Neural cell (in vitro differentiated cells): ENCODE data around the gene RCOR3. TPM values are rescaled to one million over a fixed set of nuclear protein-coding genes. Genes with fewer than 3 reads are reported as not detected.
"Not testable (repeated sequence)": the region's sequence is repeated elsewhere in the genome, so short reads cannot be mapped to it uniquely, and the experiment has no call there.

ENCODE experiments used
- H2AFZ ChIP-seq: fragments of 200-600, 300-800 bp; sonication (generic), shearing (Covaris generic); 2 replicates; pipeline ENCODE4 v1.6.0; 2014; ENCODE audit warnings: low read depth, mild to moderate bottlenecking, antibody characterized with exemption, low read length, moderate library complexity
- H3F3A ChIP-seq: fragments of 200-600 bp; shearing (Covaris generic); 2 replicates; pipeline ENCODE4 v1.6.1; 2016; ENCODE audit warnings: mild to moderate bottlenecking, moderate library complexity, mixed read lengths, antibody characterized with exemption, low read length; ENCODE audit not compliant: insufficient read depth, poor library complexity, severe bottlenecking
- H3K27ac ChIP-seq: fragments of 200-600, 300-800 bp; sonication (generic), shearing (Covaris generic); 2 replicates; pipeline ENCODE4 v1.5.1; 2014; ENCODE audit warnings: mild to moderate bottlenecking, low read length, moderate library complexity
- H3K27me3 ChIP-seq: fragments of 300-800, 200-600 bp; sonication (generic), shearing (Covaris generic); 2 replicates; pipeline ENCODE4 v1.6.0; 2014; ENCODE audit warnings: mild to moderate bottlenecking, low read depth, low read length, moderate library complexity; ENCODE audit not compliant: insufficient read depth
- H3K36me3 ChIP-seq: fragments of 300-800, 200-600 bp; sonication (generic), shearing (Covaris generic); 2 replicates; pipeline ENCODE4 v1.5.1; 2014; ENCODE audit warnings: mild to moderate bottlenecking, antibody characterized with exemption, low read length, moderate library complexity; ENCODE audit not compliant: insufficient read depth
- H3K4me2 ChIP-seq: fragments of 300-800, 200-600 bp; sonication (generic), shearing (Covaris generic); 2 replicates; pipeline ENCODE4 v1.6.0; 2014; ENCODE audit warnings: mild to moderate bottlenecking, low read length
- H3K4me3 ChIP-seq: fragments of 300-800, 200-600 bp; sonication (generic), shearing (Covaris generic); 2 replicates; pipeline ENCODE4 v1.5.1; 2014; ENCODE audit warnings: mild to moderate bottlenecking, low read length, moderate library complexity
- H3K79me2 ChIP-seq: fragments of 200-600 bp; shearing (Covaris generic); replicated peaks from 2 replicates; pipeline ENCODE4 v1.6.0; 2014; ENCODE audit warnings: mild to moderate bottlenecking, low read length, moderate library complexity; ENCODE audit not compliant: insufficient read depth
- H3K9ac ChIP-seq: fragments of 300-800, 200-600 bp; sonication (generic), shearing (Covaris generic); 2 replicates; pipeline ENCODE4 v1.6.1; 2016; ENCODE audit warnings: mild to moderate bottlenecking, low read length, mixed read lengths
- H3K9me2 ChIP-seq: fragments of 200-600 bp; shearing (Covaris generic); 2 replicates; pipeline ENCODE4 v1.6.1; 2016; ENCODE audit warnings: mild to moderate bottlenecking, low read length, mixed read lengths; ENCODE audit not compliant: insufficient read depth
- H3K9me3 ChIP-seq: fragments of 200-600, 300-800 bp; sonication (generic), shearing (Covaris generic); 2 replicates; pipeline ENCODE4 v1.6.1; 2016; ENCODE audit warnings: mild to moderate bottlenecking, mixed run types, low read length, moderate library complexity, mixed read lengths
- H4K20me1 ChIP-seq: fragments of 200-600 bp; shearing (Covaris generic); 2 replicates; pipeline ENCODE4 v1.6.1; 2016; ENCODE audit warnings: mild to moderate bottlenecking, mixed run types; ENCODE audit not compliant: insufficient read depth
- CTCF ChIP-seq: fragments of 450-650 bp; IDR thresholded peaks from 2 replicates; pipeline ENCODE4 v1.5.1; 2014; ENCODE audit warnings: antibody characterized with exemption, mild to moderate bottlenecking, moderate library complexity; ENCODE audit not compliant: poor library complexity, severe bottlenecking
- EP300 ChIP-seq: fragments of 450-650 bp; conservative IDR thresholded peaks from 2 replicates; pipeline ENCODE4 v1.6.1; 2014; ENCODE audit warnings: antibody characterized with exemption, mild to moderate bottlenecking, moderate library complexity; ENCODE audit not compliant: poor library complexity, severe bottlenecking
- EZH2 ChIP-seq: fragments of 200-600, 300-800 bp; shearing (Covaris generic), sonication (generic); IDR thresholded peaks from 2 replicates; pipeline ENCODE4 v1.6.1; 2014; ENCODE audit warnings: antibody characterized with exemption, low read length, borderline replicate concordance, mild to moderate bottlenecking; ENCODE audit not compliant: insufficient read depth, poor library complexity, severe bottlenecking
- MXI1 ChIP-seq: fragments of 450-650 bp; conservative IDR thresholded peaks from 2 replicates; pipeline ENCODE4 v1.6.1; 2014; ENCODE audit warnings: antibody characterized with exemption, mild to moderate bottlenecking; ENCODE audit not compliant: poor library complexity, severe bottlenecking
- POLR2AphosphoS5 ChIP-seq: IDR thresholded peaks from 2 replicates; pipeline ENCODE4 v1.6.1; 2012
- RAD21 ChIP-seq: fragments of 450-650 bp; conservative IDR thresholded peaks from 2 replicates; pipeline ENCODE4 v1.6.1; 2014; ENCODE audit warnings: antibody characterized with exemption, mild to moderate bottlenecking, moderate library complexity
- REST ChIP-seq: IDR thresholded peaks from 2 replicates; pipeline ENCODE4 v1.6.1; 2012; ENCODE audit warnings: borderline replicate concordance
- SMC3 ChIP-seq: fragments of 450-650 bp; conservative IDR thresholded peaks from 2 replicates; pipeline ENCODE4 v1.6.1; 2014; ENCODE audit warnings: antibody characterized with exemption, mild to moderate bottlenecking, moderate library complexity; ENCODE audit not compliant: poor library complexity
- TAF1 ChIP-seq: IDR thresholded peaks from 2 replicates; pipeline ENCODE4 v1.6.1; 2012; ENCODE audit warnings: low read depth
- polyA plus RNA-seq: library from polyadenylated mRNA; depleted of rRNA; stranded (reverse); fragments of >200 nt; gene quantifications from 2 replicates; pipeline ENCODE4 v1.2.3, GENCODE V29; 2014

RCOR3 gene
- polyA plus RNA-seq, 1 donor from 2014 or later: 61.6 TPM

GRCh38 chr1:211236633-211237320 lies 22.4 kb upstream of the RCOR3 start:
- Histone ChIP-seq H3K79me2 (no peaks in the 10 kb centered on the region), H3K36me3 (no peaks in the 10 kb centered on the region), H3K27me3 (no peaks in the 10 kb centered on the region), H3K9me2 (no peaks in the 10 kb centered on the region), H3K9ac (no peak overlapping the region), H3K4me3 (no peak overlapping the region), H2AFZ (no peak overlapping the region), H3K9me3 (no peaks in the 10 kb centered on the region), H3K27ac (no peak overlapping the region), H3F3A (no peaks in the 10 kb centered on the region), H4K20me1 (no peaks in the 10 kb centered on the region), H3K4me2 (no peak overlapping the region)
- TF ChIP-seq TAF1 (no peak), REST (no peak), EZH2 (no peak), EP300 (no peak), MXI1 (no peak), POLR2AphosphoS5 (no peak), SMC3 (no peak), CTCF (no peak), RAD21 (no peak)

GRCh38 chr1:211237579-211237978 lies 21.6 kb upstream of the RCOR3 start:
- H3K9me3 ChIP-seq: no peaks in the 10 kb centered on the region
- no peak overlapping the region for H2AFZ ChIP-seq
- H3K4me3 ChIP-seq: no peak overlapping the region
- no peaks in the 10 kb centered on the region for H3K27me3 ChIP-seq
- no peak overlapping the region for H3K4me2 ChIP-seq
- H3K36me3 ChIP-seq: no peaks in the 10 kb centered on the region
- no peak for TF ChIP-seq EZH2
- TF ChIP-seq TAF1: no peak
- TF ChIP-seq POLR2AphosphoS5: no peak
- TF ChIP-seq REST: no peak
- no peak for TF ChIP-seq MXI1
- no peak for TF ChIP-seq CTCF
- no peak for TF ChIP-seq RAD21
- no peak for TF ChIP-seq EP300
- TF ChIP-seq SMC3: no peak
- no peaks in the 10 kb centered on the region for H3F3A ChIP-seq
- H3K27ac ChIP-seq: no peak overlapping the region
- H3K79me2 ChIP-seq: no peaks in the 10 kb centered on the region
- H4K20me1 ChIP-seq: no peaks in the 10 kb centered on the region
- H3K9ac ChIP-seq: no peak overlapping the region
- no peaks in the 10 kb centered on the region for H3K9me2 ChIP-seq

GRCh38 chr1:211240567-211240966 lies 18.6 kb upstream of the RCOR3 start:
- not testable (repeated sequence) for H3K9ac ChIP-seq, H3K9me3 ChIP-seq, H4K20me1 ChIP-seq, H3K4me2 ChIP-seq, H3F3A ChIP-seq, H3K36me3 ChIP-seq, H3K27me3 ChIP-seq, H3K27ac ChIP-seq, H3K4me3 ChIP-seq, H3K9me2 ChIP-seq, H2AFZ ChIP-seq, H3K79me2 ChIP-seq
